ENCODE results near the gene GNB3.

GRCh38 chr12:6791931-6792520, 48.7 kb upstream of the GNB3 start:
- TF ChIP-seq CTCF (IDR thresholded peaks at IDR 0.05; ENCODE audit: insufficient read depth, low read depth, low read length), result no peak
- TF ChIP-seq EZH2 (IDR thresholded peaks at IDR 0.05; ENCODE audit: insufficient read depth, low read length), result no peak

Measured in astrocyte (in vitro differentiated cells and primary cell).